Stimulated activated CD4-positive, alpha-beta T cell treated with anti-CD3 and anti-CD28 coated beads, Interleukin-15, amount 100 ng/mL, for 24 hours (primary cell): ENCODE data around the gene MFAP3L.
"Not testable (repeated sequence)": the region's sequence is repeated elsewhere in the genome, so short reads cannot be mapped to it uniquely, and the experiment has no call there.

Experiments
- DNase-seq: peaks from one replicate; pipeline ENCODE4 v3.0.0-alpha.2; 2020

The MFAP3L gene

DNA sequence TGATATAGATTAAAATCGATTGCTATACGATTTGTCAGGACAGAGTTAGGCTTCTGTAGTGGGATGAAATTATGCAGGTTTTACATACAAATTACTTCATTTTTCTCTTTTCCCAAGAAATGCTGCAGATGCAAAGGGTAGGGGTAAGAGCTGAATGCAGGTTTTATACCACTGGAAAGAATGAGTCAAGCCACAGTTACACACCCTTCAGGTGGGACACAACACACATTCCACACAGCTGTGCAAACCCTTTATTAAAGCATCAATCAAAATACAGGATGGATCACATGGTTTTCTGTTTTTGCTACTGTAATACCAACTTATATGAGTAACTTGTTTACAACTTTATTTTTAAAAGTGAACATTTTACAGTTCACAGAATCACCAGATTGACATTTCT lies 39.8 kb downstream of the MFAP3L start:
- no peak for DNase-seq

DNA sequence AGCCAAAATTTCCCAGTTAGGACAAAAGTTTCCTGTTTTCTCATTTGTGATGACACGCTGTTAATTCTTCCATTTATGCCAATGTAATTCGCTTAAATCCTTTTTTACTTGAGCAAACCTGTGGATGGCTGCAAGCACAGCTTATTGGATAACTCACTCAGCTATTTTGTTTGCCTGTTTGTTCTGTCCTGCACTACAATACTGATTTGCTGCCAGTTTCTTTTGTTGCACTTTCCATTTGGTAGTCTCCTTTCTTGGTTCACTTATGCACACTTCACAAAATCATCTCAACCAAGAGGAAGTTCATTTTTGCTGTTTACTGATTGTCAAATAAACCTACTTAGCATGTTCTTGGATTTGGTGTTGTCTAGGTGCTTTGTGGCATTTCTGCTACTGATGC lies 40.3 kb downstream of the MFAP3L start:
- DNase-seq = no peak

DNA sequence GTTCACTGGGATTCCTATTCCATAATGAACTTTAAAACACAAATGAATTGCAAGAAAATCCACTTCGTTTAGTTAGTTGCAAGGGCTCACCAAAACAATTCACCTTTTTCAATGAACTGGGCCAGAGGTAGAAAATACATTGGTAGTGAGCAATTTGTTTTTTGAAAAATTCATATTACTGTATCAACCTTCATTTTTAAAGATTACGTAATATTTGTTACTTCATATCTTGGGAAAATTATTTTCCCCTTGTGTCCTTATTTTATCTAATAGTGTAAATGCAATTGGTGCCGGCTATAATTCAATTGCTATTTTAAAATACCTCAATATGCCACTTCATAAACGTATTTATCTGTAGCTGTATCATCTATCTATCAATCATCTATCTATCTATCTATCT lies 41.5 kb downstream of the MFAP3L start:
- no peak for DNase-seq

DNA sequence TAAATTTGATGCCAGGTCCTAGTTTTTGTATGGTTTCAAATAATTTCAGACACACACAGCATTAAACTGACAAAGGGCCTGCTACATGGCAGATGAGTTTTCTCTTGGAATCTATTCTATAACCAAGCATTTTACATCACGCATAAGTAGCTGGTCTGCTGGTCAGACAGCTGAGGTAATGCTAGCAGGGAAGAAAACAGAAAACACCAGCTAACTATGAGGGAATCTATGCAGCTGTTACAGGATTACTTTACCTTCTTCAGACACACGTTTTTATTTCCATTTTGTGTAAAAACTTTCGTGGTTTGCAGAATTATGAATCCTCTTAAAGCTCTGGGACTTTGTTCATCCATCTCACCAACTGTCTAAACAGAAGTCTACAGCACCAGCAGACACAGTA lies 42.0 kb downstream of the MFAP3L start:
- DNase-seq = no peak

DNA sequence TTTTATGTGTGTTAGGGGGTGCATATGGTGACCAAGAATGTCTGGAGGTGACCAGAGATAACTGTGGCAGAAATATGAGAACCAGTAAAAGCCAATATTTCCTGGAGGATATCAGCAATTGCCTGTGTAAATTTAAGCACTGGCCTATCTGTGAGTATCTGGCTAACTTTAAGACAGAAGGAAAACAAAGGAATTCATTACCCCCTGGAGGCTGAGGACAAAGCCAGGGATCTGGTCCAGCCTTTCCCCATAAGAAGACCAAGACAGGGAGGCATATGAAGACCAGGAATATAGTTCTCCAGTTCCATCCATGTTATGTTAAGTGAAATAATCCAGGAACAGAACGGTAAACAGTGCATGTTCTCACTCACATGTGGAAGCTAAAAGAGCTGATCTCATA lies 49.2 kb downstream of the MFAP3L start:
- no peak for DNase-seq

DNA sequence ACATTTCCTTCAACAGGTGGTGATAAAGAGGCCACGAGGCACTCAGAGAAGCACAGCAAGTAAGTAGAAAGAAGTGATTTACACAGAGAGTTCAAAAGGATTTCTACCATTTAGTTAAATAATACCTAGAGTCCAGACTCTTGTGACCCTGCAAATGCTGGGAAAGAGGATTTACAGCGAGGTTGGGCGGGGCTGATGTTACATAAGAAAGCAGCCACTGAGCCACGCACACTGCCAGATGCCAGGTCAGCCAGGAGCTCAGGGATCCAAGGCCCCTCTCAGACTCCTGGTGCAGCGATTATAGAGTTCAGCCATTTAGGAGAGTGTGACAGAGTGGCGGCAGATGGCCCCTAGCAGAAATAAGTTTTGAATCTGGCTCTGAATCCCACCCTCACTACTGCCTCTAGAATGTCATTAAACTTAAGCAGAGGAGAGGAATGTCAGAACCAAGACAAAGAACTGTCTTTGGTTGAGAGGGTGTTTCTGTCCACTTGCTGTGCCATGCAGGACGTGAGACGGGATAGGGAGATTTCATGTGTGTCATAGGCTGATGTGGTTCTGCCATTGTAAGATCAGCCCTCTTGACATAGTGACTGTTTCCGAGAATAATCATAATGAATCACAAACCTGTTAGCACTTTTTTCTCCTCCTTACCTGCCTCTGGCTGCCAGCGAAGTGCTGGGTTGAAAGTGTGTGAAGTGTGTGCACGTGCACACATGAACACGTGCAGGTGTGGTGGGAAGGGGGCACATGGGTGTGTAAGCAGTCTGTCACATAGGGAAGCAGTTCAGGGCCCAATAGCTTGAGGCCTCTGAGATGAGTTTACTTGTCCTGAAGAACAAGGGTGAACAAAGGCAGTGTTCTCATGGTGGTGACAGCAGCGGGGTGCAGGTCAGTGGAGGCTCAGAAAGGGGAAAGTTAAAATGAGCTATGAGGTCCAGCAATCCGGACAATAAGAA lies 50.1 kb downstream of the MFAP3L start:
- no peak for DNase-seq

DNA sequence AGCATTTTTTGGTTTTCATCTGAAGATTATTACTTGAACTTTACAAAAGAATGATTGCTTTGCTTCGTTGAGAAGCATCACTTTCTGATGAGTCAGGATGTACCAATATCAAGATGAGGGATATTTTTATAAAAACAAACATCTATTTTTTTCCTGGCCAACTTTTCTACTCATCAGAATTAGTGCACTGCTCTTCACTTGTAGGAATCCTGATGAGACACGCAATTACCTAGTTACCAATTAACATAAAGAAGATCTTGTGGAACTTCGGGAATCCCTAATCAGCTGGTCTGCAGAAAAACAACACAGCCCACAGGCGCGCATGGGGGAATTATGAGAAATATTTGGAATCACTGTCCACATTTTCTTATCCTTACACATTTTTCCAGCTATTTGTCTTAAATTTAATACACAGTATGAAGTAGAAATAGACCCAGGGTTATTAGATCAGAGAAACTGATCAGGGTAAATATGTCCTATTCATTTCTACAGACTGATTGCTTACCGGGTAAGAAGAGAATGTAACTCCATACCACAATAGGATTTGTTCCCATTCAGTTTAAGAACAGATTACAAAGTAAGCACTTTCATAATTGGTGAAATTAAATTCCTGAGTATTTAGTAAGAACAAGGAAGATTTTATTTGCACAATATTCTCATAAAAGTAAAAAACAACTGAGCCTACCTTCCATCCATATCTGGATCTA lies 50.9 kb downstream of the MFAP3L start:
- no peak for DNase-seq

DNA sequence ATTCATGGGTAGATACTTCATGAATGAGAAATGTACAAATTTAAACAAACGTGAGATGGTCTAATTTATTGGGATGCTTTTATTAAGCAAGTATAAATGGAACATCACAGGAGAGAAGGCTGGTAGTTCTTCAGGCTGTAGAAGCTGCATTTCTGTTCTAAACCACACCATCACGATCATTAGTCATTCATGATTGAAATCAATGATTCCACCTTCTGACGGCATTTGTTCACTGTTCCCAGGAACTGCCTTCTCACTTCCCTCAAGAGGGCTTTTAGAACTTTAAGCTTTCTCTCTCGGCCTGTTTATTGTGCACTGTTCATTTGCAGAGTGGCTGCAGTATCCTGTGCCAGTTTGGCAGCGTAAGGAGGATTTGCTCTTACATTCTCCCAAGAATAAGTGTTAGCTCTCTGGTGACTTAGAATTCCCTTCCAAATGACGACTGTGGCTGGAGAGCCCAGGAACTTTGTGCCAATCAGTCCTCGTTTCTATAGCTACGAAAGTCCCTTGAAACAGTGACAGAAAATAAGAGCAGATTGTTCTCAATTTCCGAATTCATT lies 54.7 kb downstream of the MFAP3L start:
- no peak for DNase-seq

DNA sequence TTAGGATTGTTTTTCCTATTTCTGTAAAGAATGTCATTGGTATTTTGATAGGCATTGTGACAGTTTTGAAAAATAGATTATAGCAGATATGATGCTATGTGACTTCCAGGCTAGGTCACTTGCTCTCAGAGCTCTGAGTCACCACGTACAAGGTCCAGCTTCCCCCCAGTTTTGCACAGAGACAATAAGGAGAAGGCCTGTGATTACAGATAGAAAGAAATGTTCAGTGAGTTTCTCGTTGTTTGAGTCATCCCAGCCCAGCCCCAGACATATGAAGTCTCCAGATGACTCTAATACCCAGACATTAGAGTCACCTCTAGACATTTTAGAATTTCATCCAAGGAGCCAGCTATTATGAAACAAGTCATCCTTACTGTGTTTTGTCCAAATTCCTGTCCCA lies 57.2 kb downstream of the MFAP3L start:
- DNase-seq = no peak

DNA sequence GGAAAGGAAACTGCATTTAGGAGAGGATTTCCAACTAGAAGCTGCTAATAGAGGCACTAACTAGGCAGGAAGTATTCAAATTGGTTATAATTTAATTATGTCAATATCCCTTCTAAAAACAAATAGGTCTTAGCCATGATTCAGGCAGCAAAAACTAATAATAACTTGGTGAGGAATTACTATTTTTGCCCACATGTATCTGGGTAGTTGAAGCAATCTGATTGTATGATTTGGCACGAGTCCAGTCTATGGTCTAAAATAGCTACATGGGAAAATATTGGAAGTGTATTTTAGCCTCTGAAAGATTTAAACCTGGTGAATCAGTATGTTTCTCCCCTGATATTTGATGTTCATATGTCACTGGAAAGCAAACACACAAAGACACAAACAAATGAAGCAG lies 62.2 kb downstream of the MFAP3L start:
- DNase-seq = no peak

DNA sequence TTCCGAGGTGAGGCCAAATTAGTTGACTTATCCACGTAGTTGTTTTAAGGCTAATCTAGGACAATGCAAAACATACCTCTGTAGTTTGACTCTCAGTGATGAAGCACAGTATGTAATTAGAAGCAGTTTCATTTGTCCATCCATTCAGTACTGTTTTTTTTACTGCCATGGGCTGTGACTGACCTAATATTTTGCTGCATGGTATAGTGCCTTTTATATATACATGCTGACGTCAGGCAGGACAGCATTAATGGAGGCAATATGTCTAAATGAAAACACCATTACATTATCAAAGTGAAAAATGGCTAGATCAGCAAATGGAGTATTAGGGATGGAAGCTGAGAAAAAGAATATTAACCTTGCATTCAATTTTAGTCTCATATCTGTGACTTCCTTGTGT lies 66.9 kb downstream of the MFAP3L start:
- no peak for DNase-seq

DNA sequence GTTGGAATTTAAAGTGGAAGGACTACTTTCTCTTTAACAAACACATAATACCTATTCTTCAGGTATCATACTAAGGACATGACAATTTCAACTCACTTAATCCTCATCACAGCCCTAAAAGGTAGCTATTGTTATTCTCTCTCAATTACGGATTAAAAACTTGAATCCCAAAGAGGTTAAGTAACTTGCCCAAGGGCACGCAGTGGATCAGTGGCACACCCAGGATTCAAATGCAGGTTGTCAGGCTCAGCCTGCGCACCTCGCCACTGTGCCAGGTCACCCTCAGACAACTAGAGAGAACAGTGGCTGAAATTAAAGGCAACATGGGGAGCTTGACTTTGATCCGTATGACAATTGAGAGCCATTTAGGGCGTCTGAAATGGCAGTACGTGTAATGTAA lies 67.6 kb downstream of the MFAP3L start:
- DNase-seq = no peak

DNA sequence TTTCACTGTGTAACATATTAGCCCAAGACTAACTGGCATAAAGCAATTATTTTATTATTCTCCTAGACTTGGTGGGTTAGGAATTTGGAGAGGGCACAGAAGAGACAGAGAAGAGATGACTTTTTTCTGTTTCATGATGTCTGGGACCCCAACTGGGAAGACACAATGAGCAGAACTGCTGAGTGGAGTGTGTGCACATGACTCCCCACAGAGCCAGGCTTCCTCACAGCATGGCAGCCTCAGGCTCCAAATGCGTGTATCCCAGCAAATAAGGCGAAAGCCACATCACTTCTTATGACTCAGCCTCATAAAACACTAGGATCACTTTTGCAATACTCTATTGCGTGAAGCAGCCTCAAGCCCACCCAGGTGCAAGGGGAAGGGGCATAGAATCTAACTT lies 68.4 kb downstream of the MFAP3L start:
- DNase-seq = no peak

DNA sequence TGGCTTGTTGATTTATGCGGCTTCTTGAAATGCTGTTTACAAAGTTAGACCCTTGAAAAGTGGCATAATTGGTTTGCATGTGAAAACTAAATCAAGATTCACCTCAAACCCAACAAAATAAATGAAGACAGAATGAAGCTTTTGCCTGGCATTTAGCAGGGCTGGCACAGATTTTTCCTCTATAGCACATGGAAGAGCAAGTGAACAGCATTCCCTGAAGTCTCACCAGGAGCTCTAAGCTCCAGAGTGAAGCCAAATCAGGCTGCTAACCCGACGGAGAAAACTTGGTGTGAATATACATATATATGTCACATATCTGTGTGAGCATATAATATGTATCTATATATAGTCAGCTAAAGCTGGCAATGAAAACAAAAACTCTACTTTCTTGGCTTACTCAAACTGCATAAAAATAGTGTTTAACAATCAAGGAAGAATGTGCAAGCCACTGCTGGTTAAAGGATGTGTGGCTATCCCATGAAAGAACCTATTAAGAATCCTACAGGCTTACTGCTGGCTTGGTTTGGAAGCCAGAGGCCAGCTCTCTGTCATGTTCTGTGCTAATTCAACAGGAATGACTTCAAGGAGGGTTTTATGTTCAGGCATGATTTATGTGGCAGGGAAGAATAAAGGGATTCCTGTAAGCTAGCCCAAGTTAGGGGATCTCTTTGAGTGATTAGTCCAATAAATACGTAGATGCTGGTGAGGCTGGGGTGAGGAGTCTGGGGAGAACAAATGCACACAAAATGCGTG lies 69.9 kb downstream of the MFAP3L start:
- DNase-seq = no peak

DNA sequence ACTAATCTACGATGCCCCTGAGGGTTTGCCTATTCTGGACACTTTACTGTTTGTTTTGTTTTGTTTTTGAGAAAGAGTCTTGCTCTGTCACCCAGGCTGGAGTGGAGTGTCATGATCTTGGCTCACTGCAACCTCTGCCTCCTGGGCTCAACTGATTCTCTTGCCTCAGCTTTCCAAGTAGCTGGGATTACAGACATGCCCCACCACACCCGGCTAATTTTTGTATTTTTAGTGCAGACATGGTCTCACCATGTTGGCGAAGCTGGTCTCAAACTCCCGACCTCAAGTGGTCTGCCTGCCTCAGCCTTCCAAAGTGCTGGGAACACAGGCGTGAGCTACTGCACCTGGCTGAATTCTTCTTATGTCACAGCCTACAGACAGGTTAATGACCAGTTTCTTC lies 70.7 kb downstream of the MFAP3L start:
- DNase-seq = no peak

DNA sequence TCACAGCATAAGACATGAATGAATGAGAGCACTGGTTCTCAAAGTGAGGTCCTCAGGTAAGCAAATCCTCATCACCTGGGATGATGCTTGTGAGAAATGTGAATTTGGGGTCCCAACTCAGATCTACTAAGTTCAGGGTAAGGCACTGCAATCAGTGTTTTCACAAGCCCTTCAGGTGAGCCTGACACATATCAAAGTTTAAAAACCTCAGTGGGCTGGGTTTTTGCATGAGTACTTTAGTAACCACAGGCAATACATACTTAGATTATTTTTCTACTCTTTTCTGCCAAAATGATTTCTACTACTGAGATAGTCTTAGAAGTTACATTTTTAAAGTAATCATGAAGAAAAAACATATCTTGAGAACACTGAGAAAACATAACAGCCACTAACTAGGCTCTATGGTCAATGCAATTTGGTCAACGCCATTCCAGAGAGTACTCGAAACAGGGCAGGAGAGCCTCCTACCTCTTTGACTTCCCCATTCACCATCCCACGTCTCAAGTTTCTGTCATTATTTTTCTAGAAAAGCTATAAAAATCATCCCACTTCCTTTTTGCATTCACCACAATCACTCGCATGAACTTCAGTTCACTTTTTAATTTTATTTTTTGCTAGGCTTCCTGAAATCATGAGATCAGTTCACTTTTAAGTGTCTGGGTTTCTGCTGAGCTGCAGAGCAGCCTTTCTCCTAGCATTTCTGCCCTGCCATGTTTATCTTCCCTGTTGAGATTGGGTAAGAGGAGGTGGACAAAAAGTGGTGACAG lies 73.8 kb downstream of the MFAP3L start:
- no peak for DNase-seq

DNA sequence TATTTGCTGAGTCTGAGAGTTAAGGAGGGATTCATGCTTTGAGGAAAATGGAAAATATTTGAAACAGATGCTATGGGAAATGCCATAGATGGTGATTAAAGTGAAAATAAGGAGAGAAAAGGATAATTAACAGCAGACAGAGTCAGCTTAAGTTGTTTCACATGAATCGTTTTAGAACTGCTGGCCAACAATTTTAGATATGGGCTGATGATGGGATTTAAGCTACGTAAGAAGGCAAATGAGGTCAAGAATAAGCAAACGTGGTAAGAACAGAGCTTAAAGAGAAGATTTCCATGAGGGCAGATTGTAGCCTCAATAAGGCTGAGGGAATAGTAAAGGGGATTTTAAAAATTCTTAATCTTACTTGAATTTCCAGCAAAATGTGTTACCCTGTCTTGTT lies 77.9 kb downstream of the MFAP3L start:
- DNase-seq = no peak

DNA sequence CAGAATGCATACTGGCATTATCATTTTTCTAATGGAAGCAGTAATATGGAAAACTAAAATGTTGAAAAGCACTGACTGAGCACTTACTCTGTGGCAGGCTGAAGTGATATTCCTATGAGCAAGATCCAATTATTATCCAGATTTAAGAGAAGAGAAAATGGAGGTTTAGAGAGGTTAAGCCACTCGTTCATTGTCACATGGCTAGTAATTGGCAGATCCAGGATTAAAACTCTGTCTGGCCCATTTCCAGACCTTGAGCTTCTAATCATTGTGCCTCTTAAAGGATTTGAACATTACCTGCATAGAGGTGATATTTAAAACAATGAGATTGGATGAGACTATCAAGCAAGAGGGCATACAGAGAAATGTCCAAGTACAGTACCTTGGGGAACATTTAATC lies 80.6 kb downstream of the MFAP3L start:
- no peak for DNase-seq

DNA sequence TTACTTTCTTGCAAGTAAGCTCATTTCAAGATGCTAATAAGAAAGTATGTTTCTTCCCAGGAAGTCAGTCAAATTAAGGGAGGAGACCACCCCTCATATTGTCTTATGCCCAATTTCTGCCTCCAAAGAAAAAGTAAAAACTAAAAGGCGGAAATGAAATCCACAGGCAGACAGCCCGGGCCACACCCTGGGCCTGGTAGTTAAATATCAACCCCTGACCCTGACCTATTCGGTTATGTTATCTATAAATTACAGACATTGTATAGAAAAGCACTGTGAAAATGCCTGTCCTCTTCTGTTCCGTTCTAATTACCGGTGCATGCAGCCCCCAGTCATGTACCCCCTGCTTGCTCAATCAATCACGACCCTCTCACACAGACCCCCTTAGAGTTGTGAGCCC lies 82.6 kb downstream of the MFAP3L start:
- DNase-seq = not testable (repeated sequence)

DNA sequence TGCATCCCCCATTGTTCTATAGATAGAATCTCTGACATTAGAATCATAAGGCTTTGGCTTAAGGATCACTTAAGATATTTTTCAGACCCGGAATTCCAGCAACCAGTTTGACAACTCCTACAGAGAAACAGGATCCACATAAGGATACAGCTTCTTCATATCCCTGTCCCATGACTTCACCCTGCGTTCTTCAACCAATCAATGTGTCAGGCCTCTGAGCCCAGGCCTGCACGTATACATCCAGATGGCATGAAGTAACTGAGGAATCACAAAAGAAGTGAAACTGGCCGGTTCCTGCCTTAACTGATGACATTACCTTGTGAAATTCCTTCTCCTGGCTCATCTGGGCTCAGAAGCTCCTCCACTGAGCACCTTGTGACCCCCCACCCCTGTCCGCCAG lies 85.1 kb downstream of the MFAP3L start:
- DNase-seq = no peak

DNA sequence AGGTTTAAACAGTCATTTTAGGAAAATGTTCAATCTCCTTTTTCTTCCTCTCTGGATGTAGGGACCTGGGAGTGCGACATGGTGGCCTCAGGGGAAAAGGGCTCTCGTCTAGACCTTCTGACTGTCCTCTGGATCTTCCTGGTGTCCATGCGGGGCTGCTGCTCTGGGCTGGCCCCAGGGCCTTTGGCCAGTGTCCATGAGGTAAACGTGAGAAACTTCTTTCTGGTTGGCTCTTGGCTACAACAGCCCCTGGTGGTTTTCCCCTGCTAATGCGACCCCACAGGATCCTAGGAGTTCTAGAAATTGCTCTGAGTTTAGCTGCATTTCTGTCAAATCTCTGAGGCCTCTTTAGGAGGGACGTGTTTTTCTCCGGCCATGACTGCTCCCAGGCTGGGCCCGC lies 85.7 kb downstream of the MFAP3L start:
- no peak for DNase-seq
